GM08714 (cell line): ENCODE measurements around the gene VSTM2L.

Source experiments
- H3K4me3 ChIP-seq: fragments of 200-500 bp; sonication (Bioruptor generic); 2 replicates; pipeline ENCODE4 v1.5.1; 2014; ENCODE audit warnings: mild to moderate bottlenecking, low read length, inconsistent platforms
- ZNF274 ChIP-seq: IDR thresholded peaks from 2 replicates; pipeline ENCODE4 v1.6.1; 2012; ENCODE audit warnings: mild to moderate bottlenecking, low read depth, low read length

Gene VSTM2L

GRCh38 chr20:37927410-37928095 is 24.6 kb downstream of the VSTM2L start:
- TF ChIP-seq ZNF274, result no peak

GRCh38 chr20:37928996-37929682 is 26.2 kb downstream of the VSTM2L start:
- no peak overlapping the region for H3K4me3 ChIP-seq
- no peak for TF ChIP-seq ZNF274

More at GRCh38 chr20:37927410-37928095, 24.6 kb downstream of the VSTM2L start:
- H3K4me3 ChIP-seq, result no peak overlapping the region

- no peak overlapping the region for H3K4me3 ChIP-seq
- no peak for TF ChIP-seq ZNF274
Observed at GRCh38 chr20:37929683-37930014, 26.7 kb downstream of the VSTM2L start.

GRCh38 chr20:37931153-37931922 is 28.4 kb downstream of the VSTM2L start:
- no peak overlapping the region for H3K4me3 ChIP-seq

GRCh38 chr20:37932074-37932473 is 29.1 kb downstream of the VSTM2L start:
- TF ChIP-seq ZNF274, result no peak
- H3K4me3 ChIP-seq, result no peak overlapping the region

More at GRCh38 chr20:37931153-37931922, 28.4 kb downstream of the VSTM2L start:
- TF ChIP-seq ZNF274, result no peak

GRCh38 chr20:37932919-37933318 is 30.0 kb downstream of the VSTM2L start:
- TF ChIP-seq ZNF274, result no peak
- H3K4me3 ChIP-seq, result no peak overlapping the region

- no peak for TF ChIP-seq ZNF274
- H3K4me3 ChIP-seq, result no peak overlapping the region
Observed at GRCh38 chr20:37933786-37934633, 31.1 kb downstream of the VSTM2L start.

- H3K4me3 ChIP-seq, result no peak overlapping the region
- no peak for TF ChIP-seq ZNF274
Observed at GRCh38 chr20:37934634-37935375, 31.9 kb downstream of the VSTM2L start.

- no peak for TF ChIP-seq ZNF274
Observed at GRCh38 chr20:37935435-37935834, 32.5 kb downstream of the VSTM2L start.

GRCh38 chr20:37936041-37936440 is 33.1 kb downstream of the VSTM2L start:
- no peak for TF ChIP-seq ZNF274
- H3K4me3 ChIP-seq, result no peak overlapping the region

More at GRCh38 chr20:37935435-37935834, 32.5 kb downstream of the VSTM2L start:
- no peak overlapping the region for H3K4me3 ChIP-seq

- TF ChIP-seq ZNF274, result no peak
- H3K4me3 ChIP-seq, result no peak overlapping the region
Observed at GRCh38 chr20:37936451-37936850, 33.5 kb downstream of the VSTM2L start.

GRCh38 chr20:37937686-37938085 is 34.8 kb downstream of the VSTM2L start:
- H3K4me3 ChIP-seq, result no peak overlapping the region
- TF ChIP-seq ZNF274, result no peak

- no peak overlapping the region for H3K4me3 ChIP-seq
- TF ChIP-seq ZNF274, result no peak
Observed at GRCh38 chr20:37938181-37938750, 35.3 kb downstream of the VSTM2L start.
